CD4-positive, alpha-beta T cell treated with Interleukin-4 for 1 hour (primary cell): ENCODE results near the gene SENP1.

ENCODE experiments used
- DNase-seq, 2 donors: peaks; one replicate each; pipeline ENCODE4 v3.0.0-alpha.2; 2020 to 2022

The SENP1 gene

GRCh38 chr12:48015954-48016353 lies 89.9 kb downstream of the SENP1 start:
- no peak for DNase-seq

DNA sequence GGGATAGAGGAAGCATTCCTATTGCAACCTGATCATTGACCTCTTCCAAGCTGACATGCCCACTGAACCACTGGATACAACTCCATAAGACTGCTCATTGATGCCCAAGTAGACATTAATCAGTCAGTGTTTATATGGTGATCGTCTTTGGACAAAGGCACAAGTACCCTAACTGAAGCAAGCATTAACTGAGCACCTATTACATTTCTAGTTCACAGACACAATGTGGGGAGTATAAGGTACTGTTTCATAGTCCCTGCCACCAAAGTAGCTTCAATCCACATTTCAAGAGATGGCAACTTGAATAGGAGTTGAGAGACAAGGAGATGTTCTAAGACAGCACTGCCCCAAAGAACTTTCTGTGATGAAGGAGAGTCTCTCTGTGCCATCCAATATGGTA lies 90.8 kb downstream of the SENP1 start:
- no peak for DNase-seq

DNA sequence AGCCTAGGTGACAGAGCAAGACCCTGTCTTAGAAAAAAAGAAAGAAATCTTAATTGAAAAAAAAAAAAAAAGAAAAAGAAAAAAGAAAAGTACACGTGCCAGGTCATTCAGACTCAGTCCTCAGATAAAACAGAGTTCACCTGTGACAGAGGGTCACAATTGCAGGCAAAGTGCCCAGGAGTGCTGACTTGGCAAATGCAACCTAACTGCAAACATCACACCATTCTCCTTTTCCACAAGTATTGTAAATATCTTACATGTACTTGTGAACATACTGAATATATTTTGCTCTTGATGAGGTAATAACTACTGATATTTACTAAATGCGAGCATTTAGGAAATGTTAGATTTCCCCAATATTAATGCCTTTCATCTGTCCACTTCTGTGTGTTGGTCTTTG lies 92.6 kb downstream of the SENP1 start:
- DNase-seq: no peak

DNA sequence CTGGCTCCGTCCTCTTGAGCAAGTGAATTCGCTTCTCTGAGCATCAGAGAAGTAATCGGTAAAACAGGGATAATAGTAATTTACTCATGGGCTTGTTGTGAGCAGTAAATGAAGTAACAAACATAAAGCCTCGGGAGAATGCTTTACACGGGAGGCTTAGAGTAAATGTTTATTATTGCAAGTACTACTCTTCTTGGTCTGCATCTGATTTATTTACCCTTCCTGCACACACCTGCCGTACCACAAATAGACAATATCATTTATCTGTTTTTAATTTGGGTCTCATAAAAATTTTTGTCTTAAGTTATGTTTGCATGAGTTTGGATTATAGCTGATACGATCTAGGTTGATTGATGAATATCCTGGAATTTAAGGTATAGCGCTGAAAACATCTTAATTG lies 93.8 kb downstream of the SENP1 start:
- DNase-seq: no peak

DNA sequence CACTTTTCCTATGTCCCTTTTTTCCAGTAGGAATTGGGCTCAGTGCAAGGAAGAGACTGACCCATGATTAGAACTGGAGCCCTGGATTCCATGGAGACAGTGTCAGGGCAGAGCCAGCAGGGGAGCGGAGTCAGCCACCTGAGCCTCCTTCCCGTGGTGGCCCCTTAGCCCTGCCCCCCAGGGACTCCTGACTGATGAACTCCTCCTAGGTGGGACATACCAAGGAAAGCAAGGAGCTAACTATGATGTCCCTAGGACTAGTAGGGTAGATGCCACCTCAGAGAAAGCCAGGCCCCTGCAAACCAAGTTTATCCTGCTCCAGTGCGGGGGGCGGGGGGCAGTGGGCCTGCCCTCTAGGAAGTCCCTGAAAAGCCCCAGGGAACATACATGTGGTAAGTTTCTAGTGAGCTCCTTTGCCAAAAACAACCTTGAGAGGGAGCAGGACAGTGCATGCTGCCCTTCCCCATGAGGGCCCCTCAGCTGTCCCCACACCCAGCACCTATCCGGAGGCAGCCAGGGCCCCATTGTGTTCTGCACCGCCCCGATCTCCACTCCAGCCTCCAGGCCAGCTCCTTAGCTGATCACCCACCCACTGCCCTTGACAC lies 95.4 kb downstream of the SENP1 start:
- DNase-seq: no peak

- no peak for DNase-seq
These were observed 96.4 kb downstream of the SENP1 start for GRCh38 chr12:48009471-48009870.

DNA sequence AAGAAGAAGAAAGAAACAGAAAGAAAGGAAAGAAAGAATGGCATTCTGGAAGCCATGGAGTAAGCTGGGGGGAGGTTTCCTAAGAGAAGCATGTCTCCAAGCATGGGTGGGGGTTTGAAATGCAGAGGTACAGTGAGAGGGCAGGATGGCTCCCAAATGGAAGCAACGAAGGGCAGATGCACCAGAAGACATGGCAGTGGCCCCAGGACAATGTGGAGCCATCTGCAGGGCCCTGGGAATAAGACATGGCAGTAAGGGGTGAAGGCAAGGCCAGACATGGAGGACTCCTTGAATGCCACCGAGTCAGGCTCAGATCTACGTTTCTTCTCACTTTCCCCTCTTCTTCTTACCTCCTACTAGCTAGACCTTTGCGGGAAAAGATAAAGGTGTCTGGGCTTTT lies 96.9 kb downstream of the SENP1 start:
- no peak for DNase-seq

DNA sequence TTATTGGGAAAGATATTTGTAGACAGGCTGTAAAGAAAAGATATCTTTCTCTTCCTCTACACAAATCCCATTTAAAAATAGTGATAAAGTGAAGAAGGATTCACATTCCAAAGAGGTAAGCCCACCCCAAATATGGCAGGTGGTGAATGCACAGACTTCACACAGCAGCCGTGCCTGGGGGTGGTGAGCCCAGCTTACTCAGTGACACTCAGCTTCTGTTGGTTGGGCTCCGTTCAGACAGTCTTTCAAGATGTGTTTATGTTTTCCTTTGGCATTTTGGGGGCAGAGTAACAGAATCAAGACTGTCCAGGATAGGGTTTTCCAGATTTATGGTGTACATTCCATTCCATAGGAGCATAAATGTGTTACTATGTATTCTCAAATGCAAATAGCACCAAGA lies 97.5 kb downstream of the SENP1 start:
- DNase-seq: no peak

GRCh38 chr12:48007206-48007605 lies 98.7 kb downstream of the SENP1 start:
- DNase-seq: no peak

DNA sequence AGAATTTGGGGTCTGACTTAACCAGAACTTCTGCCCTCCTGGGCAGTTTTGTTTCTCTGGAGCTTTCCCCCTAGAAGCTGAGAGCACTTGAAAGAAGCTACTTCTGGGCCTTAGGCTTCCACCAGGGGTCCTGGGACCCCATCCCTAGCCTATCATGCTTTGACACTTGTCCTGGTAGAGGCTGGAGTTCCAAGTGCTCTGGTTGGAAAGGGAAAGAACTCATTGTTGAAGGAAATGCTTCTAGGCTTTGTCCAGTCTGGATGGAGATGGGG lies 100.2 kb downstream of the SENP1 start:
- no peak for DNase-seq

GRCh38 chr12:48005001-48005749 lies 100.7 kb downstream of the SENP1 start:
- no peak for DNase-seq

- no peak for DNase-seq
These were observed 101.6 kb downstream of the SENP1 start, which contains the start of gene COL2A1 for GRCh38 chr12:48004053-48004941. Gene COL2A1 (minus strand): TSS chr12:48004476. CDS start chr12:48004321, 155 bp downstream.

DNA sequence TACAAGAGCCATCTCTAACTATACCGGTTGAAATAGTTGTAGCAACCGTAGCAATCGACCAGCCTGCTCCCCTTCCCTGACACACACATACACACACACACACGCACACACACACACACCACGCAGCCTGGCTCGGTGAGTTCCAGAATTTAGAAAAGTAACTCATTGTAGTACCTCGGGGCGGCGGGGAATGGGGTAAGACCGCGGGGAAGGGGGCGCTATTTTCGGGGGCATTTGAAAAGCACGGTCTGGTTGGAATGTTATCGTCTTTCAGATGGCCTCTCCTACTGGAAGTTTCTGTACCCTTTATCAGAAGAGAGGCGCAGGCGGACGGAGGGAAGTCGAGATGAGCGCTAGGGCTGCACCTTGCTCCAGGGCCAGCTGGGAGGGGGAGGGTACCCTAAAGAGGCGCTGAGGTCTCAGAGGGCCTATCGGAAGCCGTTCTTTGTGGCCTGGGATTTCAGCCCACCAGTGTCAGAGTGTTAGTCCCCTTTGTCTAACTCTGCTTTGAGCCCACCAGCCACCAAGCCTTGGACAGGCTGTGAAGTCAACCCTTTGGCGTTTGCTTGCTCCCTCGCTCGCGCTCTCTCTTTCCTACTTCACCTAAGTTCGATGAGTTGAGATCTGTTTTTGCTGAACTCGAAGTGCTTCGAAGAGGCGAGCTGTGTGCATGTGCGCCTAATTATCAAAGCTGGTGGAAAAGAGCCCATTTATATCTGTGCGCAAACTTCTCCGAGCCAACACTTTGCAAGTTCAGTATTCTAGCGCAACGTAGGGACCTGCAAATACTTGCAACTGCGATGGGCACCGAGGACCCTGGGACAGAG lies 102.4 kb downstream of the SENP1 start:
- peak in 1 of 2 donors; percentile 7 for DNase-seq

- peak in 1 of 2 donors; percentile 6 for DNase-seq
These were observed 103.1 kb downstream of the SENP1 start for GRCh38 chr12:48002773-48003218.

DNA sequence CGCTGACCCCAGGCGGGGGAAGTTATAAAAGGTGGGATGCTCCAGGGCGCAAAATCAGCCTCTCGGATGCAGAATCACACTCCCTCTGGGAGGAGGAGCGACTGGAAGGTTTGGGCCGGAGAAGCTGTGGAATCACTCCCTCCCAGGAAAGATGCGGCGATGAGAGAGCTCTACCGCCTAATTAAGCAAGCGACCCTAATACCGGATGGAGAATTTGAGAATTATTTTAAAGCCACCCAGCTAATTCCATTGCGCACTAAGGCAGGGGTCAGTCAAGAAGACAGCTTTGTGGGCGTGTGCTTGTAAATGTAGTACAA lies 103.5 kb downstream of the SENP1 start:
- DNase-seq: no peak

- DNase-seq: peak in 1 of 2 donors; percentile 8
These were observed 104.1 kb downstream of the SENP1 start for GRCh38 chr12:48001505-48002413.

GRCh38 chr12:48000878-48001504 lies 104.9 kb downstream of the SENP1 start:
- no peak for DNase-seq

DNA sequence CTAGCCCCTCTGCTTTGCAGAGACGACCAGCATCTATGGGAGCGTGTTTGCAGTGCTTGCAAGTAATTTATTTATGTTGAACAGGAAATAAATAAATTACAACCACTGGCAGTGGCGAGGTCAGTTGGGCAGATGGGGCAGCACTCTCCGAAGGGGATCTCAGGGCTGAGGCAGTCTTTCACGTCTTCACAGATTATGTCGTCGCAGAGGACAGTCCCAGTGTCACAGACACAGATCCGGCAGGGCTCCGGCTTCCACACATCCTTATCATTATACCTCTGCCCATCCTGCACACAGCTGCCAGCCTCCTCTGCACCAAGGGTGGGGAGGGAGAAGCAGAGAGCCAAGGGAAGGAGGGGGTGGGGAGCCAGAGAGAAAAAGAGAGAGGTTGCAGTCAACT lies 106.1 kb downstream of the SENP1 start:
- no peak for DNase-seq

DNA sequence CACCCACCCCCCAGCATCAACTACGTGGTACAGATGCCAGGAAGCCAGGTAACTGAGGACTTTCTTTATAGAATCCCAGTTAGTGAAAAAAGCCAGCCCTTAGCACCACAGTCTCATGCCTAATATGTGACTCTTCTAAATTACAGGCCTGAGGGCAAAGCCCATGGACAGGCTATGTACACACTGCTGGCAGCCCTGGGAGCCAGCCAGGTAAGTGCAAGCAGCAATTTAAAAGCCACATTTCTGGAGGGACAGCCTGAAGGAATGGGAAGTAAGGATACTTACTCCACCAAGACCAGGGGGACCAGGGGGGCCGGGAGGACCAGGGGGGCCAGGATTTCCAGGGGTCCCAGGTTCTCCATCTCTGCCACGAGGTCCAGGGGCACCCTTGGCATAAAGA lies 108.6 kb downstream of the SENP1 start:
- no peak for DNase-seq

- DNase-seq: no peak
These were observed 109.9 kb downstream of the SENP1 start for GRCh38 chr12:47995981-47996401.

- no peak for DNase-seq
These were observed 112.4 kb downstream of the SENP1 start for GRCh38 chr12:47993491-47993890.
